SK-N-SH treated with all-trans-retinoic acid at 6 μM for 48 hours (cell line): ENCODE measurements around the gene FAM174C.

Experiments
- ATAC-seq: fragments of 200-7000 bp; cut with Tn5 transposase; 3 replicates; pipeline ENCODE4 v1.9.1; 2020; ENCODE audit warnings: mild to moderate bottlenecking, moderate library complexity
- ARNTL ChIP-seq: fragments of 450-650 bp; formaldehyde crosslinking; IDR thresholded peaks from 2 replicates; pipeline ENCODE4 v1.5.0; 2020; ENCODE audit warnings: low read depth, mild to moderate bottlenecking, moderate library complexity, borderline replicate concordance
- BACH2 ChIP-seq: fragments of 250-450 bp; sonication (Bioruptor Pico); IDR thresholded peaks from 2 replicates; pipeline ENCODE4 v1.9.0; 2021; ENCODE audit warnings: mild to moderate bottlenecking, borderline replicate concordance
- CSDC2 ChIP-seq: fragments of 250-450 bp; sonication (Bioruptor Pico); IDR thresholded peaks from 2 replicates; pipeline ENCODE4 v1.5.0; 2020; ENCODE audit warnings: mild to moderate bottlenecking, moderate library complexity
- ESRRG ChIP-seq: fragments of 250-450 bp; sonication (Bioruptor Pico); IDR thresholded peaks from 2 replicates; pipeline ENCODE4 v1.6.1; 2021; ENCODE audit warnings: mild to moderate bottlenecking
- GLIS3 ChIP-seq: fragments of 250-450 bp; sonication (Bioruptor Pico); IDR thresholded peaks from 2 replicates; pipeline ENCODE4 v1.5.0; 2020; ENCODE audit warnings: mild to moderate bottlenecking, moderate library complexity
- ISL1 ChIP-seq: fragments of 250-450 bp; sonication (Bioruptor Pico); IDR thresholded peaks from 2 replicates; pipeline ENCODE4 v2.1.2; 2022; ENCODE audit warnings: mild to moderate bottlenecking, moderate library complexity
- OSR1 ChIP-seq: fragments of 250-450 bp; sonication (Bioruptor Pico); IDR thresholded peaks from 2 replicates; pipeline ENCODE4 v1.8.0; 2022; ENCODE audit warnings: moderate library complexity, mild to moderate bottlenecking, inconsistent platforms
- PPARA ChIP-seq: fragments of 250-450 bp; sonication (Bioruptor Pico); IDR thresholded peaks from 2 replicates; pipeline ENCODE4 v1.5.0; 2020; ENCODE audit warnings: mild to moderate bottlenecking, borderline replicate concordance
- RARB ChIP-seq: fragments of 250-450 bp; sonication (Bioruptor Pico); IDR thresholded peaks from 2 replicates; pipeline ENCODE4 v1.8.0; 2021; ENCODE audit warnings: mild to moderate bottlenecking, moderate library complexity
- SNAI2 ChIP-seq: fragments of 250-450 bp; sonication (Bioruptor Pico); IDR thresholded peaks from 2 replicates; pipeline ENCODE4 v1.5.0; 2020; ENCODE audit warnings: mild to moderate bottlenecking, moderate library complexity
- TCF4 ChIP-seq: fragments of 250-450 bp; sonication (Bioruptor Pico); IDR thresholded peaks from 2 replicates; pipeline ENCODE4 v1.8.0; 2021; ENCODE audit warnings: mild to moderate bottlenecking, moderate library complexity, borderline replicate concordance
- TOX ChIP-seq: fragments of 250-450 bp; sonication (Bioruptor Pico); IDR thresholded peaks from 2 replicates; pipeline ENCODE4 v1.8.0; 2021; ENCODE audit warnings: mild to moderate bottlenecking, moderate library complexity, borderline replicate concordance
- ZC3H10 ChIP-seq: fragments of 250-450 bp; sonication (Bioruptor Pico); IDR thresholded peaks from 2 replicates; pipeline ENCODE4 v1.5.1; 2021; ENCODE audit warnings: mild to moderate bottlenecking, moderate library complexity
- ZFP3 ChIP-seq: fragments of 250-450 bp; sonication (Bioruptor Pico); IDR thresholded peaks from 2 replicates; pipeline ENCODE4 v1.5.0; 2020; ENCODE audit warnings: mild to moderate bottlenecking, moderate library complexity
- ZFP30 ChIP-seq: fragments of 450-650 bp; formaldehyde crosslinking; IDR thresholded peaks from 2 replicates; pipeline ENCODE4 v1.5.0; 2022; ENCODE audit warnings: mild to moderate bottlenecking, moderate library complexity
- ZNF565 ChIP-seq: fragments of 450-650 bp; formaldehyde crosslinking; conservative IDR thresholded peaks from 2 replicates; pipeline ENCODE4 v1.5.0; 2020; ENCODE audit warnings: low read depth, mild to moderate bottlenecking, moderate library complexity
- ZNF70 ChIP-seq: fragments of 450-650 bp; formaldehyde crosslinking; IDR thresholded peaks from 2 replicates; pipeline ENCODE4 v1.5.0; 2020; ENCODE audit warnings: mild to moderate bottlenecking, moderate library complexity
- ZNF8 ChIP-seq: fragments of 450-650 bp; formaldehyde crosslinking; IDR thresholded peaks from 2 replicates; pipeline ENCODE4 v1.5.0; 2020; ENCODE audit warnings: mild to moderate bottlenecking, moderate library complexity
- TF ChIP-seq, protein P1 (sequence below): fragments of 250-450 bp; sonication (Bioruptor Pico); IDR thresholded peaks from 2 replicates; pipeline ENCODE4 v1.8.0; 2020; ENCODE audit warnings: mild to moderate bottlenecking, moderate library complexity, borderline replicate concordance
- TF ChIP-seq, protein P2 (sequence below): fragments of 250-450 bp; sonication (Bioruptor Pico); IDR thresholded peaks from 2 replicates; pipeline ENCODE4 v1.5.0; 2020; ENCODE audit warnings: mild to moderate bottlenecking, moderate library complexity
- TF ChIP-seq, protein P3 (sequence below): fragments of 250-450 bp; sonication (Bioruptor Pico); IDR thresholded peaks from 2 replicates; pipeline ENCODE4 v1.5.1; 2021; ENCODE audit warnings: mild to moderate bottlenecking, moderate library complexity

Gene FAM174C

GRCh38 chr19:1281569-1282287 is 6.4 kb downstream of the FAM174C start:
- no peak for TF ChIP-seq ZNF70
- TF ChIP-seq, protein P1, sequence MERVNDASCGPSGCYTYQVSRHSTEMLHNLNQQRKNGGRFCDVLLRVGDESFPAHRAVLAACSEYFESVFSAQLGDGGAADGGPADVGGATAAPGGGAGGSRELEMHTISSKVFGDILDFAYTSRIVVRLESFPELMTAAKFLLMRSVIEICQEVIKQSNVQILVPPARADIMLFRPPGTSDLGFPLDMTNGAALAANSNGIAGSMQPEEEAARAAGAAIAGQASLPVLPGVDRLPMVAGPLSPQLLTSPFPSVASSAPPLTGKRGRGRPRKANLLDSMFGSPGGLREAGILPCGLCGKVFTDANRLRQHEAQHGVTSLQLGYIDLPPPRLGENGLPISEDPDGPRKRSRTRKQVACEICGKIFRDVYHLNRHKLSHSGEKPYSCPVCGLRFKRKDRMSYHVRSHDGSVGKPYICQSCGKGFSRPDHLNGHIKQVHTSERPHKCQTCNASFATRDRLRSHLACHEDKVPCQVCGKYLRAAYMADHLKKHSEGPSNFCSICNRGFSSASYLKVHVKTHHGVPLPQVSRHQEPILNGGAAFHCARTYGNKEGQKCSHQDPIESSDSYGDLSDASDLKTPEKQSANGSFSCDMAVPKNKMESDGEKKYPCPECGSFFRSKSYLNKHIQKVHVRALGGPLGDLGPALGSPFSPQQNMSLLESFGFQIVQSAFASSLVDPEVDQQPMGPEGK (CRISPR knock-in tag), result no peak
- no peak for TF ChIP-seq TOX (CRISPR knock-in tag)
- TF ChIP-seq ZC3H10 (CRISPR knock-in tag), result no peak
- TF ChIP-seq, protein P2, sequence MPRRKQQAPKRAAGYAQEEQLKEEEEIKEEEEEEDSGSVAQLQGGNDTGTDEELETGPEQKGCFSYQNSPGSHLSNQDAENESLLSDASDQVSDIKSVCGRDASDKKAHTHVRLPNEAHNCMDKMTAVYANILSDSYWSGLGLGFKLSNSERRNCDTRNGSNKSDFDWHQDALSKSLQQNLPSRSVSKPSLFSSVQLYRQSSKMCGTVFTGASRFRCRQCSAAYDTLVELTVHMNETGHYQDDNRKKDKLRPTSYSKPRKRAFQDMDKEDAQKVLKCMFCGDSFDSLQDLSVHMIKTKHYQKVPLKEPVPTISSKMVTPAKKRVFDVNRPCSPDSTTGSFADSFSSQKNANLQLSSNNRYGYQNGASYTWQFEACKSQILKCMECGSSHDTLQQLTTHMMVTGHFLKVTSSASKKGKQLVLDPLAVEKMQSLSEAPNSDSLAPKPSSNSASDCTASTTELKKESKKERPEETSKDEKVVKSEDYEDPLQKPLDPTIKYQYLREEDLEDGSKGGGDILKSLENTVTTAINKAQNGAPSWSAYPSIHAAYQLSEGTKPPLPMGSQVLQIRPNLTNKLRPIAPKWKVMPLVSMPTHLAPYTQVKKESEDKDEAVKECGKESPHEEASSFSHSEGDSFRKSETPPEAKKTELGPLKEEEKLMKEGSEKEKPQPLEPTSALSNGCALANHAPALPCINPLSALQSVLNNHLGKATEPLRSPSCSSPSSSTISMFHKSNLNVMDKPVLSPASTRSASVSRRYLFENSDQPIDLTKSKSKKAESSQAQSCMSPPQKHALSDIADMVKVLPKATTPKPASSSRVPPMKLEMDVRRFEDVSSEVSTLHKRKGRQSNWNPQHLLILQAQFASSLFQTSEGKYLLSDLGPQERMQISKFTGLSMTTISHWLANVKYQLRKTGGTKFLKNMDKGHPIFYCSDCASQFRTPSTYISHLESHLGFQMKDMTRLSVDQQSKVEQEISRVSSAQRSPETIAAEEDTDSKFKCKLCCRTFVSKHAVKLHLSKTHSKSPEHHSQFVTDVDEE, result no peak
- TF ChIP-seq, protein P3, sequence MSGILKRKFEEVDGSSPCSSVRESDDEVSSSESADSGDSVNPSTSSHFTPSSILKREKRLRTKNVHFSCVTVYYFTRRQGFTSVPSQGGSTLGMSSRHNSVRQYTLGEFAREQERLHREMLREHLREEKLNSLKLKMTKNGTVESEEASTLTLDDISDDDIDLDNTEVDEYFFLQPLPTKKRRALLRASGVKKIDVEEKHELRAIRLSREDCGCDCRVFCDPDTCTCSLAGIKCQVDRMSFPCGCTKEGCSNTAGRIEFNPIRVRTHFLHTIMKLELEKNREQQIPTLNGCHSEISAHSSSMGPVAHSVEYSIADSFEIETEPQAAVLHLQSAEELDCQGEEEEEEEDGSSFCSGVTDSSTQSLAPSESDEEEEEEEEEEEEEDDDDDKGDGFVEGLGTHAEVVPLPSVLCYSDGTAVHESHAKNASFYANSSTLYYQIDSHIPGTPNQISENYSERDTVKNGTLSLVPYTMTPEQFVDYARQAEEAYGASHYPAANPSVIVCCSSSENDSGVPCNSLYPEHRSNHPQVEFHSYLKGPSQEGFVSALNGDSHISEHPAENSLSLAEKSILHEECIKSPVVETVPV (CRISPR knock-in tag), result no peak
- no peak for TF ChIP-seq ZFP3
- TF ChIP-seq GLIS3, result no peak
- no peak for TF ChIP-seq TCF4 (CRISPR knock-in tag)
- TF ChIP-seq ZFP30 (CRISPR knock-in tag), result no peak
- no peak for TF ChIP-seq ARNTL (CRISPR knock-in tag)
- no peak for TF ChIP-seq ZNF8 (CRISPR knock-in tag)
- no peak for TF ChIP-seq SNAI2 (CRISPR knock-in tag)
- no peak for ATAC-seq

DNA sequence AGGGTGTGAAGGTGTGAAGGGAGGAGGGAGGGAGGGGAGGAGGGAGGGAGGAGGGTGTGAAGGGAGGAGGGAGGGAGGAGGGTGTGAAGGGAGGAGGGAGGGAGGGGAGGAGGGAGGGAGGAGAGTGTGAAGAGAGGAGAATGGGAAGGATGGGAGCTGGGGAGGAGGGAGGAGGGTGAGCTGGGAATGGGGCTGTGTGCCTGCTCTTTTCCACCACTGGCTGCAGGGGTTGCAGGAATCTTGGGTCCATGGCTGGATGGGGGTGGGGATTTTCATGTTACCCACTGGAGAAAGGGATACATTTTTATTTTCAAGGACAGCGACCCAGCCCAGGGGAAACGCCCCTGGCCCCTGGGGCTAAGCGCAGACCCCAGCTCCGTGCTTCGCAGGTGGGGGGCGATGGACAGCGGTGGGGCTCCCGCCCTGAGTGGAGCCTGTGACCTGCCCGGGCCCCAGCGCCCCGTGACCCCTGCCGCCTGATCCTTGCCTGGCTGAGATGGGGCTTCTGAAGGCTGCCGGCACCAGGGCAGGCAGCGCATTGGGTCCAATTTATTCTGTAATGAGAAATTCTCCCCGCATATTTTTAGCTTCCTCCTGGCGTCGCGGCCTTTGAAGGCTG is 7.4 kb downstream of the FAM174C start:
- ATAC-seq, result no peak
- TF ChIP-seq ZFP3 (no peak), OSR1 (CRISPR knock-in tag) (no peak), ZNF8 (CRISPR knock-in tag) (no peak), BACH2 (CRISPR knock-in tag) (no peak), CSDC2 (CRISPR knock-in tag) (no peak), ZNF70 (no peak), ESRRG (CRISPR knock-in tag) (no peak), ISL1 (no peak), GLIS3 (no peak), ZFP30 (CRISPR knock-in tag) (no peak), ZNF565 (CRISPR knock-in tag) (no peak), ARNTL (CRISPR knock-in tag) (no peak), RARB (CRISPR knock-in tag) (no peak), SNAI2 (CRISPR knock-in tag) (no peak), TOX (CRISPR knock-in tag) (no peak), PPARA (CRISPR knock-in tag) (no peak)
- TF ChIP-seq, protein P2, result no peak
- TF ChIP-seq, protein P1 (CRISPR knock-in tag), result no peak
- TF ChIP-seq, protein P3 (CRISPR knock-in tag), result no peak
